NCI-H1417 (cell line): Measurements from ENCODE around the gene MUC4.
"Not testable (repeated sequence)": the region's sequence is repeated elsewhere in the genome, so short reads cannot be mapped to it uniquely, and the experiment has no call there.

ENCODE experiments used
- DNase-seq, 3 experiments: peaks; one replicate each; lab custom pipeline; 2025; lab: John Stamatoyannopoulos, UW

The MUC4 gene

DNA sequence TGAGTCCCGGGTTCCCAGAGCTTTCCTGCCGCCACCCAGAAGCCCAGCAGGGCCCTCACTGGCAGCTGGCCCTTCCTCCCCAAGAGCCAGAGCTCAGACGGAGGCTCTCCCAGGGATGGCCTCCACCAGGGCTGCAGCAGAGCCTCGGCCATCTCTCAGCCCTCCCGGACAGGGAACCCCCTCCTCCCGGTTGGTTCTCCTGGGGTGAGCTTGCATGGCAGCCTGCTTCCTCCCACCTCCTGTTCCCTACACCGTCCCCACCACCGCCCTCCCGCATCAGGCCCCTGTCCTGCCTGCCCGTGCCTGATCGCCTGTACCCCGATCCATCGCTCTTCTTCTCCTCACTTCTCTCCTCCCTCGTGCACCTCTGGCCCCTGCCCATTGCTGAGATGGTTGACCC is 24.1 kb upstream of the MUC4 start:
- DNase-seq, result no peak

GRCh38 chr3:195834675-195835583 is 23.2 kb upstream of the MUC4 start:
- DNase-seq, result no peak

- no peak for DNase-seq
These were observed 18.1 kb upstream of the MUC4 start for GRCh38 chr3:195829897-195830254.

- no peak for DNase-seq
These were observed 17.0 kb upstream of the MUC4 start for GRCh38 chr3:195828762-195829161.

- DNase-seq, result no peak
These were observed 14.4 kb upstream of the MUC4 start for GRCh38 chr3:195825857-195826804.

GRCh38 chr3:195825191-195825588 is 13.5 kb upstream of the MUC4 start:
- no peak for DNase-seq

- not testable (repeated sequence) for DNase-seq
These were observed 12.9 kb upstream of the MUC4 start for GRCh38 chr3:195824425-195825190.

GRCh38 chr3:195823999-195824398 is 12.3 kb upstream of the MUC4 start:
- peak in 2 of 3 experiments; percentile 18 to 30 for DNase-seq

GRCh38 chr3:195823280-195823679 is 11.6 kb upstream of the MUC4 start:
- no peak for DNase-seq

GRCh38 chr3:195822131-195822696 is 10.5 kb upstream of the MUC4 start:
- DNase-seq, result no peak

GRCh38 chr3:195821403-195822130 is 9.8 kb upstream of the MUC4 start:
- DNase-seq, result no peak

- DNase-seq, result no peak
These were observed 9.2 kb upstream of the MUC4 start for GRCh38 chr3:195820901-195821300.

- no peak for DNase-seq
These were observed 8.5 kb upstream of the MUC4 start for GRCh38 chr3:195820186-195820585.

DNA sequence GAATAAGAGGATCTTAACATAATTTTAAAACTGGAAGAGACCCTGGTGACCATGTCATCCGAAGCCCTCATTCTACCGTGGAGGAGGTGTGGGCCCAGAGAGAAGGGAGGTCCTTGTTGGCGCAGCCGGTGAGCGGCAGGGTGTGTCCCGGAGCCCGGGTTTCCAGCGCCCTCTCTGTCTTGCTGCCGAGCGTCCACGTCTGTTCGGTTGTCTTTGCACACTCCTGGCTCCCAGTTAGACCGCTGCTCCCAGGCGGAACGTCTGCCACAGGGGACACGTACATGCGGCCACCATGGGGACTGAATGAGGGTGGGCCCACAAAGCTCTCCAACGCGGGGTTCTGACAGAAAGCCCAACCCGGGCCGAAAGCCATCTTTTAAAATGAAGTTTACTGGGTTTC is 6.6 kb upstream of the MUC4 start:
- no peak for DNase-seq

DNA sequence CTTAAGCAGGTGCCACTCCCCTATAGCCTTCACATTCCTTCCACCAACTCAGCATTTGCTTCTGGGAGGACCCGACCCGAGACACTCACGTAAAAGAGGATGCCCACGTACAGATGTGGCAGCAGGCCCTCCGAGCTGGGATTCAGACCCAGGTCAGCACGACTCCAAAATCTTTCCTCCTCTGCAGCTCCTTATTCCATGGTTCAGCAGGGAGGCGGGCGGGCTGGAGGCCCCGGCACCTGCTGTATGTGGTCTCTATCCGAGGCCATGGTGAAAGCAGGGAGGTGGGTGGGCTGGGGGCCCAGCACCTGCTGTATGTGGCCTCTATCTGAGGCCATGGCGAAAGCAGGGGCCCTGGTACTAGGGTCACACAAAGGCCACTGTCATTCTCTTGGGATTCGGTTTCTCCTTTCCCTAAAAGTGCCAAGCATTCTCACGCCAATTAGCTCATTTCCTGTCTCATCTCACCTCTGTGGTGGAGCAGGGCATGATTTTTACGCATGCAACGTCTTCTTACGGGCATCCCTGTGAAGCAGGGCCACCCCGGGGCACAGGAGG is 5.9 kb upstream of the MUC4 start:
- no peak for DNase-seq

DNA sequence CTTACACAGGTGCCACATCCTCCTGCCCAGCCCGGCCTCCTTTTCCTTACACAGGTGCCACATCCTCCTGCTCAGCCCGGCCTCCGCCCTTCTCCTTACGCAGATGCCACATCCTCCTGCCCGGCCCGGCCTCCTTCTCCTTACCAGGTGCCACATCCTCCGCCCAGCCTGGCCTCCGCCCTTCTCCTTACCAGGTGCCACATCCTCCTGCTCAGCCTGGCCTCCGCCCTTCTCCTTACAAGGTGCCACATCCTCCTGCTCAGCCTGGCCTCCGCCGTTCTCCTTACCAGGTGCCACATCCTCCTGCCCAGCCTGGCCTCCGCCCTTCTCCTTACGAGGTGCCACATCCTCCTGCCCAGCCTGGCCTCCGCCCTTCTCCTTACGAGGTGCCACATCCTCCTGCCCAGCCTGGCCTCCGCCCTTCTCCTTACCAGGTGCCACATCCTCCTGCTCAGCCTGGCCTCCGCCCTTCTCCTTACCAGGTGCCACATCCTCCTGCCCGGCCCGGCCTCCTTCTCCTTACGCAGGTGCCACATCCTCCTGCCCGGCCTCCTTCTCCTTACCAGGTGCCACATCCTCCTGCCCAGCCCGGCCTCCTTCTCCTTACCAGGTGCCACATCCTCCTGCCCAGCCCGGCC is 4.7 kb upstream of the MUC4 start:
- DNase-seq, result not testable (repeated sequence)

DNA sequence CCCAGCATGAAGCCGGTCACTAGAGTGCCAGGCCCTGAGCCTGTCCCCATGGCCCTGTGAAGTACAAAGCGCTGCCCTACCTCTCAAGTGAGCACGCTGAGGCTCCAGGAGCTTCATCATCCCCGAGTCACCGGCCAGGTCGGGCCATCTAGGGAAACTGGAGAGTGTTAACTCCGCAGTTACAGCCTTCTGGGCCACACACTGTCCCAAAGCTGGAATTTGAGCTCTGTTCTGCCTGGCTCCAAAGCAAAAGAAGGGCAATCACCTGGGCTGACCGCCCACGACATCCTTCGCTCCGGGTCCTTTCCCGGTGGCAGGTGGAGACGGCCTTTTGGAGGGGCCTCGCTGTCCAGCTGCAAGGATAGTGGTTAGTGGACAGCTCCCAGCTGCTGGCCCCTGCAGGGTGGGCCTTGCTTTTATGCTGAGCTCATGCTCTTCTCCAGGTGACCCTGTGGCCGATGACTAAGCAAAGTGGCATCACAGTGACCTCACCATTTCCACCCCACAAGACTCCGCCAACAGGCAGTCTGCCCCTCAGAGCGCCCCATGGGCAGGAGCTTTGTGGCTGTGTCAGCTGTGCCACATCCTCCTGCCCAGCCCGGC is 3.5 kb upstream of the MUC4 start:
- no peak for DNase-seq

DNA sequence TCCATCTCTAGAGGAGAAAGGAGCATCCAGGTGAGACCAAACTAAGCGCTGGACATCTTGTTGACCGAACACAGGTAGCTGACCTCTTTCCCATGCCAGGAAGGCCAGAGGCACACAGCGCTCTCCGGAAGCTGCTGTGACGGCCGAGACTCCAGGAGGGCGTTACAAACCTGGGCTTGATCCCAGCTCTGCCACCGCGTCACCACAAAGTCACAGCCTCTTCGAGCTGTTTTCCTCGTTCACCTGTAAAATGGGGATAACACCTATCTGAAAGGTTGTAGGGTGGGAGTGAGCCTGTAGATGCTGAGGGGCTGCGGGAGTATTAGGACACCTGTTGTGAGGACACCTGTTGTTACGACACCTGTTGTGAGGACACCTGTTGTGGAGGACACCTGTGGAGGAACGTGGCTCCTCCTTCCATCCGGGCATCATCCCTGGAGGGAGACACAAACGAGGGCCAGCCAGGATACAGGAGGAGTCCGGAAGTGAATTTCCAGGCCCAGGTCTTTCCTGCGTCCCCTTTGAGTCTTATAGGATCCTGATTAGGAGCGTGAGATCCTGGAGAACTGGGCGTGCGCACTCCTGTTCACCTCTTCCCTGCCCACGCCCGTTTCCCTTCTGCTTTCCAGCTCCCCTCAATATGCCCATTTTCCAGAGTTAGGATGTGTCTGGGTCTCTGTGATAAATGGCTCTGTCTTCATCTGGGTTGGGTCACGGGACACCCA is 2.3 kb upstream of the MUC4 start:
- DNase-seq, result peak in 1 of 3 experiments; percentile 10

DNA sequence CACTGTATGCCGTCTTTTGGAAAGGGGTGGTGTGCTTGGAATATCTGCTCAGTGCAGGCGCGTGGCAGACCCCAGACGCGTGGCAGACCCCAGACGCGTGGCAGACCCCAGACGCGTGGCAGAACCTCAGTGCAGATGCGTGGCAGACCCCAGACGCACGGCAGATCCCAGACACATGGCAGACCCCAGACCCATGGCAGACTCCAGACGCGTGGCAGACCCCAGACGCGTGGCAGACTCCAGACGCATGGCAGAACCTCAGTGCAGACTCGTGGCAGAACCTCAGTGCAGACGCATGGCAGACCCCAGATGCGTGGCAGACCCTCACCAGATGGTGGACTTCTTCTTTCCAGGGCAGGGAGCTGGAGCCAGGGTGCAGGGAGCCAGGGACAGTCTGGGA is 637 bp upstream of the MUC4 start:
- no peak for DNase-seq
